HG03575 (cell line): ENCODE data around the gene RICTOR.

ENCODE experiments used
- ATAC-seq: cut with Tn5 transposase; IDR thresholded peaks from one replicate; pipeline ENCODE4 v1.9.1; 2021; ENCODE audit not compliant: unreplicated experiment, insufficient number of reproducible peaks, low FRiP score; ENCODE audit errors: extremely low read depth

The RICTOR gene

DNA sequence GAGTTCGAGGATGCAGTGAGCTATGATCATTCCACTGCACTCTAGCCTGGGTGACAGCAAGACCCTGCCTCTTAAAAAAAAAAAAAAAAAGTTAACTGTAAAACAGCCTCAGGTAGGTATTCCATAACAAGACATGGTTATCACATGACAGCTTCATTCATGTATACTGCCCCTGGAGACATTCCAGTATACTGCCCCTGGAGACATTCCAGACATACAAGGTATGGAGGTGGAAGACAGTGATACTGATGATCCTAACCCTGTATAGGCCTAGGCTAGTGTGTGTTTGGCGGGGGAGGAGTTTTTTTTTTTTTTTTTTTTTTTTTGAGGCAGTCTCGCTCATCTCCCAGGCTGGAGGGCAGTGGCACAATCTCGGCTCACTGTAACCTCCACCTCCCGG lies 105.5 kb downstream of the RICTOR start:
- ATAC-seq = no peak

DNA sequence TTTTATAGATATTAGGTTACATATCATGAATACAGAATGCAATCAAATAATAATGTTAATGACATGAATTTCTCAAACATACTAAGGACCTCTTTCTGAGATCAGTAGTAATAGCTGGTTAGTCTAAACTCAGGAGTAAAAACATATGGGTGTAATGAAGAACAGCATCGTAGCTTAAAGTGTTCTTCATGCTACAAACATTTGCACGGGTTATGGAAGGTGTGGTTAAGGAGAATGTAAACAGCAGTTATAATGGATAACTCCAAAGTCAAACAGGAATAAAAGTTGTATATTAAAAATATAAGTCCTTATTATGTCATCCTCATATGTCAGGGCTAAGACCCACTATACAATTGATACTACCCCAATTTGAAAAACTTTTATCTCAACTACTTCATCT lies 112.5 kb downstream of the RICTOR start:
- no peak for ATAC-seq

DNA sequence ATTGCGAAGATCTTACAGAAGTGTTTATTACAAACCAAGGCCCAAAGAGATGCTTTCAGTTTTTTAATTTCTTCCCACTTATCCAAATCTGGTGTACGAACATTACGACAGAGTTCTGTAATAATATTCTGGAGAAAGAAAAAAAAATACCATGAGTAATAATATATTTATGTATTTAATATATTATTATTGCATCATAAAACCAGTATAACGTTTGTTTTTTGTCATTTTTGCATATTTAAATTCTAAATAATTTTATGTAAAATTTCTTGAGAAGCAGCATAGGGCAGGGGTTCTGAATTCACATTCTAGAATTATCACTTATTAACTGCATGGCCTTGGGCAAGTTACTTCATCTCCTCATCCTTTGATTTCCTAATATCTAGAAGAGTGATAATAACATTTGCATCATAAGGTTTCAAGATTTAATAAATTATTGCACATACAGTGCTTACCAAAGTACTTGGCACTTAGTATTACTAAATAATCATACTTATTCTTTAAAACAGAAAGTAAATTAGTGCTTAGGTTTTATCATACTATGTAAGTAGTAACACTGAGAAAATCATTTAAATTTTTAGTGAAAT lies 120.7 kb downstream of the RICTOR start:
- no peak for ATAC-seq

DNA sequence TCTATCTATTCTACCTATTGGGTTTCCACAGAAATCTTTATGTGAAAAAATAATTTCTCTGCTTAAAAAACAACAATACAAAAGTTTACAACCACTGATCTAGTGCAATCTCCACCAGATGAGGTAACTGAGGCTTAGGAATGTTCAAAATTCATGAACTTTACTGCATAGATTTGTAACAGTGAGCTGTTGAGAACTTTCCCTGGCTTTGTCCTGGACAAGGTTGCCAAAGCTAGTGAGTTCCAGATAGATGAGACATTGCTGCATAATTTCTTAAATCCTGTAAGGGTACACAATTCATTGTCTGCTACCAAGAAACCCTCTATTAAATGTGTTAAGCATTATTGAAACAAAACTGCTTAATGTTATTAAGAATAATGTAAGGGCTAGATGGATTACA lies 125.7 kb downstream of the RICTOR start:
- no peak for ATAC-seq

DNA sequence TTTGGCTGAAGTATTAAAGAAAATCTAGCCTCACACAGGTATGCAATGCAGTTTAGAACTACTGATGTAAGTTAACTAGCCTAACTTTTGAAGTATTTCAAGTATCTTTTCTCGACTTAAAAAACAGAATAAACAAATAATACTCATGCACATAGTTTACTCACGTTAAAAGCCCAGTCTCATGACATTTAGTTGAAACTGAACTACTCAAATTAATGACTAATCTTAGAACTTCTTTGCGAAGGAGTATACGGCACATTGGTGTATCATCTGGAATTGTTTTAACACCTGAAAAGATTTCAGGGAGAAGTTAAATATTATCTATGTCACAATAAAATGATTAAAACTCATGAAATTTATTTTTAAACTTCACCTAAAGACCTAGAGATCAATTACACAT lies 129.9 kb downstream of the RICTOR start:
- no peak for ATAC-seq

DNA sequence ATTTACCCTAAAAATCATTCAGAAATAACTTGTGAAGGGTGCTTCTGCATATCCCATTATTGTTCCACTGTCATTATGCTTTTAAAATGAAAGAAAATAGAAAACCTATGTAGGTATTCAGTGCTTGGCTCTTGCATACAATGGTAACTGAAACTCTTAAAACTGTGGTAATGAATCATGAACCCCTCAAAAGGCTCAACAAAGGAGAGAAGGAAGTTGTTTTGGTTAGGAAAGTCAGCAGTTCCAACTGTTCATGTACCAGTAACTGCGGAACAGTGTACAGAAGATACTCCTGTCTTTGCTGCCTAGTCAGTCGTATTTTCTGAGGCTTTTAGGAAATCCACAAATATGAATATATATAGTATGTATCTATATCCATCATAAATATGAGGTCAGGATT lies 132.3 kb downstream of the RICTOR start:
- no peak for ATAC-seq

DNA sequence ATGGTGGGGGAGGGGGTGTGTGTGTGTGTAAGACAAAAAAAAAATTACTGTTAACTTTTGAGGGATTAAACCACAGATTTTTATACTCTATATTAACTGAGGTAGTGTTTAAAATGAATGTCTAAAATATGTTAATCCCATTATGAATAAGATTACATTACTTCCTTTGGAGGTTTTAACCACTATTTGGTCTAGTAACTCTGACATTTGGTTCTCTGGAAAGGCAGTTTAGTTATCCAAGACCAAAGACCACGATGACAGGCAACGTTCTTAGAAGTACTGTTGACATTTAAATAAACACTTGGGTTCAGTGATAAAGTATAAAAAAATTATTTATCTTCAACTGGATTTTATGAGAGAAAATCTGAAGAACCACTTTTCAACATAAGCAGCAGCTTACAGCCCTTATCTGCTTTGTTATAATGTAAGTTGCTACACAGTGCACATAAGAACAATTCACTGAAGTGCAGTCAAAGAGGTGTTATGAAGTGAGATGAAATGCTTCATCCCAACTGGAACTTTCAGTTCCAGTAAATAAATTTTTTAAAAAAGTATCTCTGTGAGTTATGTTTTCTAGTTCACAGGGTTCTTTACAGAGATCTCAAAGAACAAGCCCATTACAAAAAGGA lies 133.9 kb downstream of the RICTOR start:
- ATAC-seq = no peak

DNA sequence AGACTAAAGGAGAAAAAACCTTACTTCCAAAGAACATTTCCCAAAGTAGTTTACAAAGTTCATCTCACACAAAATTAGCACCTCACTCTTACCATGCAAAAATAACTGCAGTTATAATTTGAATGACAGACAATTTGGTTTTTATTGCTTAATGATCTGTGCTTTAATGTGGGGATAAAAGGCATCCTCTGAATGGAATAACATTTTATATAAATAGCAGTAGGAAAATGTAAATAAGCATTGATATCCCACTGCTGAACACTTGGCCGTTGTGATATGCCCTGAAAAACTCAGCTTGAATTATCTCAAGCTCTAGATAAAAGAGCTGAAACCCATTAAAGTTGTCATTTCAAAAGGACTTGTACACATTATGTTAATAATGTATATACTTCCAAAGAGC lies 135.2 kb downstream of the RICTOR start:
- no peak for ATAC-seq

DNA sequence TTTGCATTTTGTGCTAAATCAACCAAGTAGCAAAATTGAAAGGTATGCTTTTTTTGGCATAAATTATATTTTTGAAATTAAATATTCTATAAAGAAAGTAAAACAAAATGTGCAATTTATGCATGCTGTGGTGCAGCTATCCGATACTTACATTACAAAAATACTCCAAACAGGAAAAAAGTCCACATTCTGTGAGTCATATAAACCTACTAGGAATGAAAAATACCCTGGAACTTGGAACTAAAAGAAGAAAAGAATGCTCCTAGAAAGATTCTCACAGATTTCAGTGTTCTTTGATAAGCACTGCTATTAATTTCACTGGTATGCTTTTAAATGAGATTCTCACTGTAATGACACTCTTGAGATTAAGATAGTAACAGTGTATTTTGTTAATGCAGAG lies 135.8 kb downstream of the RICTOR start:
- no peak for ATAC-seq

DNA sequence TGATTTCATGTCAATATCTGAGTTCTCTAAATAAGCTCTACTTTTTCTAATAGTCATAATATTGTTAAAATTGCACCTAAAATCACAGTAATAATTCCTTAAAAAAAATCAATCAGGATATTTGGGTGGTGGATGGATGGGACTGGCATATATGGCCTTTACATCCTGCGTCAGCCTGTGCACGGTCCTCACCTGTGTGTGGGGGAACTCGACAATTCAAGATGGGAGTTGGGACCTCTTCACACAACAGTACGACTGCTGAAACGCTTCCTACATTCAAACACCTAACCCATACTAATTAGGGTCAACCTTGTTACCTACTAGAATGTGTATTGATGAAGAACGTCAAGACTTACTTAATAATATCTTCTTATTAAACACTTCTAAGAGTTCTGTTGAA lies 137.9 kb downstream of the RICTOR start:
- no peak for ATAC-seq

DNA sequence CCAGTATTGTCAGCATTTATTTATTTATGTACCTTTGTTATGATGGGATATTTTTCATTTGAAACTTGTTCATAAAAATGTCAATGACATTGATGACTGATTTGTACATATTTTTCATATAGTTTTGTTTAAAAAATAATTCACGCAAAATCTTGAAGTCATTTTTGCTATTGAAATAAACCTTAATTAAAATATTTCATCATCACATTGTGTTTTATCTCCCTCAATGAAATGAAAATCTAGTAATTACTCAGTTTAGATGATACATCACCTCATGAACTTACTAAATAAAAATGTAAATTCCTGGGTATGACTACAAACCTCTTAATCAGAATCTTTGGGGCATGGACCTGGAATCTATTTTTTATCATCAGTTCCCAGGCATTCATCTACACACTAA lies 138.8 kb downstream of the RICTOR start:
- ATAC-seq = no peak

DNA sequence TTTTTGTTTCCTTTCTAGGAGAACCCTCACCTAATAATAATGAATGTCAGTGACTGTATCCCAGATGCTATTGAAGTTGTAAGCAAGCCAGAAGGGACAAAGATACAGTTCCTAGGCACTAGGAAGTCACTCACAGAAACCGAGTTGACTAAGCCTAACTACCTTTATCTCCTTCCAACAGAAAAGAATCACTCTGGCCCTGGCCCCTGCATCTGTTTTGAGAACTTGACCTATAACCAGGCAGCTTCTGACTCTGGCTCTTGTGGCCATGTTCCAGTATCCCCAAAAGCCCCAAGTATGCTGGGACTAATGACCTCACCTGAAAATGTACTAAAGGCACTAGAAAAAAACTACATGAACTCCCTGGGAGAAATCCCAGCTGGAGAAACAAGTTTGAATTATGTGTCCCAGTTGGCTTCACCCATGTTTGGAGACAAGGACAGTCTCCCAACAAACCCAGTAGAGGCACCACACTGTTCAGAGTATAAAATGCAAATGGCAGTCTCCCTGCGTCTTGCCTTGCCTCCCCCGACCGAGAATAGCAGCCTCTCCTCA lies 141.3 kb downstream of the RICTOR start:
- ATAC-seq = no peak

DNA sequence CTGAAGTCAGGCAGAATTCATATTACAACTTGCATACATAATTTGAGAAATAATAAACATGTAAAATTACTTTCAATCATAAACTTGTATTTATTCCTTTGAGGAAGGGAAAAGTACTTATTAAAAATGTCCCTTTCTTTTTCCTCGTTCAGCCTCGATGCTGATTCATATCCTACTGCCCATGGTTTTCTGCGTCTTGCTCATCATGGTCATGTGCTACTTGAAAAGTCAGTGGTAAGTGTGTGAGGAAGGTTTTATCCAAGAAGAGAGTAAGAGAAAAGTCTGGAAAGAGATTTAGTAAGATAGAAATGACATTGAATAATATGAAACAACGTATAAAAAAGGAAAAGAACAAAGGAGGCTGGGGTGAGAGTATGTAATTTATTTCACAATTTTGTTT lies 142.5 kb downstream of the RICTOR start:
- ATAC-seq = no peak

DNA sequence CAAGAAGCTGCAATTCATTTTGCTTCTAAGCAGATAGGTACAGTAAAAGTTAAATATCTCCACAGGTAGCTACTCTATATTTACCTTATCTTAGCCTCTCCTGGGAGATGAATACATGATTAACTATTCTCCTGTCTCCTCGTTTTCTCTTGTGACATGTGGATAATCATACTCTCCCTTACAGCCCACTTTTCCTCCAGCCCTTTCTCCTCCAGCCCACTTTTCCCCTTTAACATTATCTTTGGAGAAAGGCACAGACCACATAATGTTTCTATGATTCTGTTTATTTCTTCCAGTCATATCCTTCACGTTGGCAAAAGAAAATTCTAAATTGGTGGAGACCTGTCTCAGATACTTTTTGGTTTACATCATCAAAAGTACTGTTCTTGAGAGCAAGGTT lies 144.4 kb downstream of the RICTOR start:
- no peak for ATAC-seq

DNA sequence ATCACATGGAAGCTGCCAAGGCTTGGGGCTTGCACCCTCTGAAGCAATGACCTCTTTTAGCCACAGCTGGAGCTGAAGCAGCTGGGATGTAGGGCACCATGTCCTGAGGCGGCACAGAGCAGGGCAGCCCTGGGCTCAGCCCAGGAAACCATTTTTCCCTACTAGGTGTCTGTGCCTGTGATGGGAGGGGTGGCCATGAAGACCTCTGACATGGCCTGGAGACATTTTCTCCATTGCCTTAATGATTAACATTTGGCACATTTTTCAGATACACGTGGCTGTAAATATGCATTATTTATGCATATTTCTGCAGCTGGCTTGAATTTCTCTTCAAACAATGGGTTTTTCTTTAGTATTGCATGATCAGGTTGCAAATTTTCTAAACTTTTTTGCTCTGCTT lies 146.7 kb downstream of the RICTOR start:
- ATAC-seq = no peak

DNA sequence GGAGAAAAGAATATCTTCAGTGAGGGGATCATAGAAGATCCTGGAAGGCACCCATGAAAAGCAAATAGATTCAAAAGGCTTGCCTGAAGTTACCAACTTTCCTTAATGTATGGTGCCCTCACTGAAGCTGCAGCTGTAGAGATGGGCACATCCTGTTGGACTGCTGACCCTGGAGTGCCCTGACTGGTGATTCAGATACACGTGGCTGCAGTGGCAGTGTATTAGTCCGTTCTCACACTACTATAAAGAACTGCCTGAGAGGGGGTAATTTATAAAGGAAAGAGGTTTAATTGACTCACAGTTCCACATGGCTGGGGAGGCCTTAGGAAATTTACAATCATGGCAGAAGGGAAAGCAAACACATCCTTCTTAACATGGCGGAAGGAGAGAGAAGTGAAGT lies 148.1 kb downstream of the RICTOR start:
- no peak for ATAC-seq

DNA sequence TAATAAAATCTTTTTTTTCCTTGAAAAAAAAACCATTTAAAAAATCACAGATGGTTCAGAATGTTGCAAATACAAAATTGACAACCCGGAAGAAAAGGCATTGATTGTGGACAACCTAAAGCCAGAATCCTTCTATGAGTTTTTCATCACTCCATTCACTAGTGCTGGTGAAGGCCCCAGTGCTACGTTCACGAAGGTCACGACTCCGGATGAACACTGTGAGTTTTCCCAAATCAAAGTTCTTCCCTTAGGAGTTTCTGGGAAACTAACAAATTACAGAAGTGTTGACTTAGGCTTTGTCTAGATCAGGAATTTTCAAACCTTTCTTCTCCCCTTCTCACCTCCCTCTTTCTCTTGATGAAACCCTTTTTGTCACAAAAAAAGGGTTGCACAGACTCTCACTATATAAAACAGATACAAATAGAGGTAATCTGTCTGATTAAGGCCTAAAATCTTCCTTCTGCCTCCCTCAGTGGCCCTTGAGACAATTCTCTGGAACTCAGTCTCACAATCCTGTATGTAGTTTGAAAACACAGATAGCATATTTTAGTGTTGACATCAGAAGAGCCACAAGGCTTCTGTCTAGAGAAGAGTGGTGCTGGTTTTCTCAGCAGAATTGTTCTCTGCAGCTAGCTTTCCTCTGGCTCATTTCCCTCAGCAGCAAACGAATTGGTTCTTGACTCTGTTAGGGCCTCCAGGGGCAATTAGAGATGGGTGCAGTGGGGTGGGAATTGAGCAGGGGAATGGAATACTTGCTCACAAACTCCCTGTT lies 148.9 kb downstream of the RICTOR start:
- no peak for ATAC-seq

DNA sequence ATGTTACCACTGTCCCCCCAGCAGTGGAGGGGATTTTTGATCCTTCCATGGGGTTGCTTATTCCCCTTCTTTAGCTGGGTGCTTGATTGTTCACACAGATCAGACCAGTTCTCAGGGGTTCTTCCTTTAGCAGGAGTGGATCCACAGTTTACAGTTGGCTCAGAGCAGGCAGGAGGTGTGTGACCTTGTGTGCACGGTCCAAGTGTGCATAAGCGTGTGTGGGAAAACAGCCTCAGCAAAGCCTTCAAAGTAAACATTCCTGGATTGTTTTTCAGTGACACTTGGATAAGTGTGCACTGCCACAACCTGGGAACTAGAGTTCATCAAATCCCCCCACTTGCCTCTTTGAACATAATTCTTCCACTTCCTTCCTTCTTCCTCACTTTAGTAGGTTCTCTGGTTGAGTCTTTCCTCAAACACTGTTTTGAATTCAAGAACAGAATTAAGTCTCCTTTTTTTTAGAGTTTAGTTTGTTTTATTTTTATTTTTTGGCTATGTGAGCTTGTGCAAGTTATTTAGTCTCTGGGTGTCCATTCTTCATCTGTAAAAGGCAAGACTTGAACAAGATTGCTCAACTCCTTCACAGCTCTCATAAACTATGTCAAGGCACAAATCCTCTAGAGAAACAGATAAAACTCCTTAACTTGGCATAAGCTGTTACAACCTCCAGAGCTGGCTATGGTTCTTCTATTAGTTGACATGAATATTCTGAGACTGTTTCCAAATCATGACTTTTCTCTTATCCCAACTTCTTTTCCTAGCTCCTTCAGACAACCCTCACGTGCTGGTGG lies 150.3 kb downstream of the RICTOR start:
- no peak for ATAC-seq

DNA sequence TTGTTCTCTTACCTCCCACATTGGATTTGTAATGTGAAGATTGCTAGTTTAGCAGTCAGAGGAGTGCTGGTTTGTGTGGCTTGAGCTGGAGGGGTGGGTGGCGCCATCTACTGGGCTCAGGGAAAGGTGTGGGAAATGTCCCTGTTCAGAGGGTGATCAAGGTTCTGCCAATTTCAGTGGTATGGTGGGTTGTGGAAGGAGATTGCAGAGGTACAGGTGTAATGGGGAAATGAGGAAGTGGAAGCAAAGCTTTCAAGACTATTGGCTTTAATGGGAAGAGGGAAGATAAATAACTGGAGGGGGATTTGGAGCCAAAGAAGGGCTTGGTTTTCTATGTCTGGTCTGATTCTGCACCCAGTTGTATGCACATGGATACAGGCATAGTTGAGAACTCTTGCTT lies 152.0 kb downstream of the RICTOR start:
- no peak for ATAC-seq

DNA sequence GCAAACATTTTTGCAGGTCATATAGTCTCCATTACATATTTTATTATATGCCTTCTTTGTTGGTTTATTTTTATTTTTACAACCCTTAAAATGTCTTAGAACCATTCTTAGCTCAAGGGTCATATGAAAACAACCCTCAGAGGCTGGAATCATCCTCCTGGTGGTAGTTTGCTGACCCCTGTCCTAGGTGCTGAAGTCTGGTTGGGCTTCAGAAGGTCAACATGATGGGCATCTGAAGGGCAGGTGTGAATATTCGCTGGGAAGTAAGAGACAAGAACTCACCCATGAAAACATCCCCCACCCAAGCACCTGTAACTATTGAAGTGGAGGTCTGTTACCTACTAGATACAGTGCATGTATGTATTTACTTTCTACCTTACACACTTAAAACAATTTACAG lies 153.0 kb downstream of the RICTOR start:
- no peak for ATAC-seq
